ENCODE measurements around the gene TRAM2.

TRAM2 gene

DNA sequence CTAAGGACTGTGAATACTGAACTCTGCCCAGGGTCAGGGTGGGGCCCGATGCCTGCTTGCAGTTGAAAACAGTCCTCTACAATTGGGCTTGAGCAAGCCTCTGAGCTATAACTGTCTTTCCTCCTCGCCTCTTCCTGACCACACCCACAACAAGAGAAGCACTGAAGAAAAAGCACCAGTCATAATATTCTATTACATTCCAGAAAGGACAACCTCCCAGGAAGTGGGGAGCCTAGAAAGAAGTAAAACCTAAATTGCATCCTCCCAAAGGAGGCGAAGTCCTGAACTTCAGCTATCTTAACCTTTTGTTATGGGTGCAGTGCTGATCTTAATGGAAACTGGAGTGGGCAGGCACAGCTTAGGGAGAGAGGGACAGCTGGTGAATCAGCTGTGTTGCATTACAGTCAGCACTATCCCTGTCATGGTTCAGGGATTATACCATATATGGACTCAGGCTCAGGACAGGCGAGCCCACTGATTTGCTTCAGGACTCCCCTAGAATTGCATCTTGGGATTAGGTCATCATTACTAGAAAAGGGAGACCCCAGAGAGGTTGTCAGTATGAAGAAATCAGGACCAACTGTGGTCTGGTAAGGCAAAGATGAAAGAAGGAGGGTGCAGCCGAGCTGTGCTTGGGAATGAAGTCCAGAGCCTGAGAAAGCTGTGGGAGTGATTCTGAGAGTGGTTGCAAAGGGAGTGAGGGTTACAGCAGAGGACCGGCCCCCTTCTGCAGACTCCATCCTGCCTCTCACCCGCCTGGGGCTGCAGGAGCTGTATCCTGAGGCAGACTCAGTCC, 18.3 kb upstream of the TRAM2 start:
- DNase-seq (ENCODE audit: low read depth), result no peak

DNA sequence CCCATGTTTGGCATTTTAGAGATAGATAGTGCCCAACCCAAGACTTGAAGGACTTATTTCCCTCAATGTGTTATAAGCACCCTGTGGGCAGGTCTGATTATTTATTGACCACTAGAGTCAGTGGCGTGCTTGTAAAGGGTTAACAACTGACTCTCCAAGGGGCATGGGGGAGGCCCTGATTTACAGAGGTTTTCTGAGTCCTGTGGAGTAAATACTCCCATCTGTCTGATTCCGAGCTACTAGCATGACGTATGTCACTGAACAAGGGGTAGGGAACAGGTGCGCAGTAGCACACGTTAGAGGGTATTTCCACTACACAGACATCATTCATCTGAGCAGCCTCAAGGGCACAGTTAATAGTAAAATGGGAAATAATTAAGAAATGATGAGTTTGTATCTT, 17.4 kb upstream of the TRAM2 start:
- DNase-seq (ENCODE audit: low read depth), result no peak

DNA sequence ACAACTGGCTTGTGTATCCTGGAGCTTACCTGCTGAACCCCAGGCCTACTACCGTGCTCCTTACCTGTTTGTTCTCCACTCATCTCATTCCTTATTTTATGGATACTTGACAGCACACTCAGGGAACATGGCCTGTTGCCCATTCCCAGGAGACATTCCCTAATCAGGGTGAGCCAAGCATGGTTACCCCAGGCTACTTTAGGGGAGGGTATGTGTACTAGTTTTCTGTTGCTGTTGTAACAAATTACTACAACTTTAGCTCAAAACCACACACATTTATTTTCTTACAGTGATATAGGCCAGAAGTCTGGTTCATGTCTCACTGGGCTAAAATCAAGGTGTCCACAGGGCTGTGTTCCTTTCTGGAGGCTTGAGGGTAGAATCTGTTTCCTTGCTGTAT, 15.0 kb upstream of the TRAM2 start:
- DNase-seq (ENCODE audit: low read depth), result no peak

DNA sequence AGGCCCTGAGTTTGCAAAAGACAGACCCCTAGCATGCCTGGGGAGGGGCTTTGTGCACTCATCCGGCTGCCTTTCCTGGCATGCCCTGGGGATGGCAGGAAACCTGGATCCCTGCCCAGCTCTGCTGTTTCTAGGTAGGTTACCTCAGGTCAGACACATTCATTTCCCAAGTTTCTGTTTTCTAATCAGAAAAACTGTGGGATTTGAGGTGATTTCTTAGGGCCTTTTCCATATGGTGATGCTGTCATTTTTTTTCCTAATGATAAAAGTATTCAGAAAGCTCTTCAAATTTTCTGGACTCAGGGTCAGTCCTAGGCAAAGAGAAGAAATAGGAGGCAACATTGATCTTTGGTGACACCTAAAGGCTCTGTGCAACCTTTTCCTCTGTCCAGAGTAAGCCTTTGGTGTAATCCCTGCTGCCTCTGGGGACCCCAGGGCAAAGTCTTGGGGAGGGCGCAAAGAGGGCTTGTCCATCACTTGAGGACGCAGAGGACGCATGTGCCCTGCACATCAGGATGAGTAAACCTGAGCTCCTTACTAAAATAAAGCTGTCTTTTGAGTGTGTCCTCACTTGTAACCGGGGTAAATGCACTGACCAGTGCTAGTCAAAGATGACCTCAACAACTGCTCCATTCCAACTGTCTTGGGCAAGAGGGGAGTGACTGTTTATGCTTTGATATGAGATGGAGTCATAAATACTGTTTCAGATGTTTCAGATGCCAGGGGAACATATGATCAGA, 13.5 kb upstream of the TRAM2 start:
- DNase-seq (ENCODE audit: low read depth), result no peak

DNA sequence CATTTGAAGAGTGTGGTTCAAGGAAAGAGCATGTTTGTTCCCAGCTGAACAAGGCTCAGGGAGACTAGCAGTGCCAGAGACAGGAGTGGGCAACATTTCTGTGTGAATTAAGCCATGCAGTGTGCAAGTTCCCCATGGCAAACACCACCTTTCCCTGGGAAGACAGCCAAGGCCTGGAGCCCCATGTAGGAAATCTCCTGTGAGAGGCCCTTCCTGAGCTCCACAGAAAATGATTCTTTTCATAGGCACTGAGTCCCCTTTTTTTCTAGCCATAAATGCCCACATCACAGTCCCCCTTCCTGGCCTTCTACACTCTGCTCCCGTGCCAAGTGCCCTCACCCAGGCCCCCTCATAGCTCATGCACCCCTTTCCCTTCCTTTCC, 11.8 kb upstream of the TRAM2 start:
- DNase-seq (ENCODE audit: low read depth), result no peak

DNA sequence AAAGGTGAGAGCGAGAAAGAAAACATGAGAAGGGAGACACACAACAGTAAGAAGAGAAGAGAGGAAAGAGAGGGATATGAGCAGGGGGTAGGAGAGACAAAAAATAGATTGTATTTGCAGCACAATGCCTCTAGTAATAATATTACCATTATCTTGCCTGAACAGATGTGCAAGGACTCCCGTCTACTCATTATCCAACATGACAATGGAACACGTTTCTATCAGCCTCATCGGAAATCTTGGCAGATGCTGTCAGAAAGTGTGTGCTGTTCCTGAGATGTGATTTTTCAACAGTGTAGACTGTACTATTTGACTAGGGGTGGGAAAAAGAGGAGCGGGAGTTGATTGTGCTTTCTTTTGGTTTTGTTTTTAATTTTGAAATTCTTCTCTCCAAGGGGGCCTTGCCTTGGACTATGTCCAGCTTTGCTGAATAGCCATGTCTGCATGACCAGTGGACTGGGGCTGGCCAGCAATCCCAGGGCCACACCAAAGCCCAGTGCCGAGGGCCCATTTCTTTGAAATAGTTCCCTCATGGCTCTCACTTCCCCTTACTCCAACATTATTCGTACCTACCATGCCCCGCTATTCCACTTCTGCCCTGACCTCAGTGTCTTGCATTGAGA, 11.3 kb upstream of the TRAM2 start:
- no peak for DNase-seq (ENCODE audit: low read depth)

DNA sequence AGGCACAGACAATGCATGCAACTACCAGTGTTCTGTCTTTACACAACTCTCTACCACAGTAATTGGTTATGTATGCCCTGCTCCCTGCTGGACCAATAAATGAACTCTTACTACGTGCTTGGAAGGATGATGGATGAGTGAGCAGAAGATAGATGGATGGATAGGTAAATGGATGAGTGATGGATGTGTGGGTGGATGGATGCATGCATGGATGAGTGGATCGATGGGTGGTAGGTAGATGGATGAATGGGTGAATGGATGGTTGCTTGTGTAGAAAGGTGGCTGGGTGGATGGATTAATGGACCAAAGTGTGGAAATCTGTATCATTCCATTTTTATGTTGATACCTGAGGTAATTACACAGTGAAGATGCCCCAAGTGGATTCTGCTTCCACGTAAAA, 10.1 kb upstream of the TRAM2 start:
- no peak for DNase-seq (ENCODE audit: low read depth)

DNA sequence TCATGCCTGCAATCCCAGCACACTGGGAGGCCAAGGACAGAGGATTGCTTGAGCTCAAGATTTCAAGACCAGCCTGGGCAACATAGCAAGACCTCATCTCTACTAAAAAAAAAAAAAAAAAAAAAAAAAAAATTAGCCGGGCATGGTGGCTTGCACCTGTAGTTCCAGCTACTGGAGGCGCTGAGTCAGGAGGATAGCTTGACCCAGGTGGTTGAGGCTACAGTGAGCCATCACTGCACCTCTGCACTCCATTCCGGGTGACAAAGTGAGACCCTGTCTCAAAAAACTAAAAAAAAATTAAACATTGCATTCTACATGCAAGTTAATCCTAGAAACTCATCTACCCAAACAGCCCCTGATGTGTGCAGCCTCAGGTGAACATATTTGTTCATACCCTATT, 7.3 kb upstream of the TRAM2 start:
- DNase-seq (ENCODE audit: low read depth), result no peak

DNA sequence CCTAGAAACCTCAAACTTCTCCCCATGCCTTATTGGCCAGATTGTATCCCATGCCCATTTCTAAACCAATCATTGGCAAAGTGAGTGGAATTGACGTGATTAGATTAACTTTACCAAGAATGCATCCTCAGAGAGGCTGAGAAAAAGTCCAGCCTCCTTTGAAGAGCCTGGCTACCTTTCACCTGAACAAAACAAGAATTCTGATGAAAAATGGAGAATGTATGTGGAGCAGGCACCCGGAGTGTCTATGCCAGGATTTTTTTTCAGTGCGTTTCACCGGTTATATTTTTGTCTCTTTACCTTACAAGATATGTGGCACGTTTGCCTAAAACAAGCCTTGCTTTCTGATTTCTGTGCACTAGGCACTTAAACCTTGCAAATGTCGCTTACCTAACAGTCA, 6.1 kb upstream of the TRAM2 start:
- DNase-seq (ENCODE audit: low read depth), result no peak

DNA sequence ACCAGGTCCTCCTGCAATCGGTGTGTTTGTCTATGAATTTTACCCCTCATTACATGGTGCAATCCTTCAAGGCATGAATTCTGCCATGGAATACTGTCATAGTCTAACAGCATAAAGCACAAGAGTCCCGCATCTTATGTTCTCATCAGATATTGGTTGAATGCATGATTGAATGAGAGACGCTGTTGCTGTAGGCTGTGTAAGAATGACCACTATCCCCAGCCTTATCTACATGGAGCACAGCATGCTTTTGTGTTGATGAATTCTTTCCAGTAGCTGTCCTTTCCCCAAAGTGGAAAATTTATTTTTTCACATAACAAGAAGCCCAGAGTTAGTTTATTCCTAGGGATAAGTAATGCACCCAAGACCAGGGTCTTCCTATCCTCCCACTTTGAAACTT, 5.6 kb upstream of the TRAM2 start:
- DNase-seq (ENCODE audit: low read depth), result no peak

DNA sequence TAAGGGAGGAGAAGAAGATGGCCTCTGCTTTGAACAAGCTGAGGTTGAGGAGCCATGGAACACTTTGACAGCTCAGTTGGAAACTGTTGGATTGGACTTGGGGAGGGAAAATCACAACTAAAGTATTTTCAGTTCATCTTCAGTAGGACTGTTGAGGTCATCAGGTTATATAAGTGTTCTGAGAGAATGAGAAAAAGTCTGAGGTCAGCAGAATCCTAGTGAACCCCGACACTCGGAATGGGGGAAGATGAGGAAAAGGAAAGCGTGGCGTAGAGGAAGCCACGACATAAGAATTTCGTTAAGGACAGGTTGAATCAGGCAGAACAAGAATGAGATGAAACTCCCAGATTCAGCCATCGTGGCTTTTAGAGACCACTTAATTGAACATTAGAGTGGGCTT, 4.0 kb upstream of the TRAM2 start:
- no peak for DNase-seq (ENCODE audit: low read depth)

DNA sequence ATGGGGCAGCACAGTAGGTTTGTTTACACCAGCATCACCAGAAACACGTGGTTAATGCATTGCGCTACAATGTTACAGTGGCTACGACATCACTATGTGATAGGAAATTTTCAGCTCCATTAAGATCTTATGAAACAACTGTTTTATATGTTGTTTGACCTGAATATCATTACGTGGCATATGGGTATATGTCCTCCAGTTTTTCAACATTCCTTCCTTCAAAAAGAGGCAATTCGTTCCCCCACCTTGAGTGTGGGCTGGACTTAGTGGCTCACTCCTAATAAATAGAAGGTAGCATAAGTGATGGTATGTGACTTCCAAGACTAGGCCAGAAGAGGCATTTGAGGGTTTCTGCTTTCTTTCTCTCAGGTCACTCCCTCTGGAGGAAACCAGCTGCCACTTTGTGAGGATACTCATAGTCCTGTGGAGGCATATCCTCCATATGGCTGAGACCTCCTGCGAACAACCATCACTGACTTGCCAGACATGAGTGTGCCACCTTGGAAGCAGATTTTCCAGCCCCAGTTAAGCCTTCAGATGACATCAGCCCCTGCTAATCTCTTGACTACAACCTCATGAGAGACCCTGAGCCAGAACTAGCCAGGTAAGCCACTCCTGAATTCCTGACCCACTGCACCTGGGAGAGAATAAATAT, 2.3 kb upstream of the TRAM2 start:
- DNase-seq (ENCODE audit: low read depth), result no peak

DNA sequence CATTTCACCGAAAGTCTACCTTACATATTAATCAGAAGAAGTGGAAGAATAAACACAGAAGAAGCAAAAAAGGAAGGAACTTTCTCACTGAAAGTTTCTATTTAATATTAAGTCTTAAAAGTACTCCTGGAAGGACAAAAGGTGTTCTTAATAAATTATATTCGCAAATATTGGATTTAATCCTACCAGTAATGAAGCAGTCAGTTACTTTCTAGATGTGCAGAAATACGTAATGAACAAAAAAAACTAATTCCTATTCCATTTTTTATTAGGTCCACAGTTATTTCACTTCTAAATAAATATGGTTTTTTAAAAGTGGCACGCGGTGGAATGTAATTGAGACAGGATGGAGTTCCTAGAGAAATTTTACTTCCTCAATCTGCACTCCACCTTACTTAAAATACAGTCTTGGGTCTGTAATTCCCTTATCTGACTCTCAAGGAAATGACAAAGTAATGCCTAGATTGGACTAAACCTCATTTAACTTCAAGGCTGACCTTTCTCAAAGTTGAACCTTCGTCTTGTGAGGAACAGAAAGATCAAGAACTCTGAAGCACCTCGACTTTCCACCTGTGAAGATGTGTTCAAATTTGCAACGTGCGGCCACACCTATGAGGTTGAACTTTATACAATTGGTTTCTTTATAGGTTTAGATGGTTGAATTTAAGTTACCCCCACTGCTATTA, 1.1 kb upstream of the TRAM2 start:
- DNase-seq (ENCODE audit: low read depth), result no peak

DNA sequence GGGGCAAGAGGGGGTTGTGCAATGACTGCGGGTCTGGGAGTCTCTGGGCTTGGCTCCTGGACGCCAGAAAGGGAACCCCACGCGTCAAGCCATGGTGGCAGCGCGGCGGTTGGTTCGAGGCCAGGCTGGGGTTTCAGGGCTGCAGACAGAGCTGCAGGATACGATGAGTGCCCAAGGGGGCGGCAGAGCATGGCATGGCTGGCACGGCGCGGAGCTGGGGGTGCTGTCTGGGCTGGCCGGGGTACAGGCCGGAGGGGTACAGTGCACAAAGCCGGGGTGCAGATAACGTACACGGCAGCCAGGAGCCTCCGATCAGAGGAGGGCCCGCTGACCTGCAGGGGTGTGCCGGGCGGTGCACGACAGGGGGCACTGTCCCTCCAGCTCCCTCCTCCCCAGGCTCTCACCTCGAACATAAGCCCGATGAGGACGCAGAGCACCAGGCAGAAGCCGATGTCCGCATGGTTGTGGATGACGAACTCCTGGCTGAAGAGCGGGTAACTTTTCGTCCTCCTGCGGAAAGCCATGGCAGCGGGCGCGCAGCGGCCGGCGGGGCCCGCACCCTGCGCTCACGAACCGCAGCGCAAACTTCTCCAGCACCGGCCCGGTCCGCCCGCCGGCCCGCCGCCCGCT, 353 bp downstream of the TRAM2 start:
- DNase-seq (ENCODE audit: low read depth), result peak; percentile 38

DNA sequence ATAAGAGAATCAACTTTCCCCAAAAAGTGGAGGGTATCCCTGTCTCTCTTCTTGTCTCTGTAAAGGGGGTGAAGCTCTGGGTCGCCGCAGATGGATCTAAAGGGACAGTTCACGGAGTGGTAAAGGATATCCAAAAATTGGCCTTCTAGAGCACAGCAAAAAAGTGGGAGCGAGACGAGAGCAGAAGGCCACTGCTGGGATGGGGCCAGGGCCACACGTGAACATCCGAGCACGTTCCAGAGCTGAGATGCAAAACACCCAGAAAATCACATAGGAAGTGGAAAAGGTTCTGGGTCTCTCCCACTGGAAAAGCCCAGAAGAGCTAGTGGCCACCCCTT, 837 bp downstream of the TRAM2 start:
- no peak for DNase-seq (ENCODE audit: low read depth)

DNA sequence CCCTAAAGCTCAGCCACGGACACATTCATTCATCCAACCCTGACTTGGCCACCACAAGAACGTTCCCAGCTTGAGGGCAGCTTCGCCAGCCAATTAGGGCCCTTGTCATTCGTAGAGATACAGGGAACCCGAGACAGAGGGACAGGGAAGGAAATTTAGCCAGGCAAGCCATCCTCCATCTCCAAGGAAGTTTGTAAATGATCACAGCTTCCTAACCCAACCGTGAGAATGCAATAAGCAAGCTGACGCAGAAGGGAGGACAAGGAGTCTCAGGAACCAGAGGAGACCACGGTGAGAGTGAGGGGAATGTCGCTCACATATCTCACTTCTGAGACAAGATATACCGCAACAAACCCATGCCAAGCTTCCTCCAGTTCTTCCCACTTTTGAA, 1.4 kb downstream of the TRAM2 start:
- DNase-seq (ENCODE audit: low read depth), result no peak

DNA sequence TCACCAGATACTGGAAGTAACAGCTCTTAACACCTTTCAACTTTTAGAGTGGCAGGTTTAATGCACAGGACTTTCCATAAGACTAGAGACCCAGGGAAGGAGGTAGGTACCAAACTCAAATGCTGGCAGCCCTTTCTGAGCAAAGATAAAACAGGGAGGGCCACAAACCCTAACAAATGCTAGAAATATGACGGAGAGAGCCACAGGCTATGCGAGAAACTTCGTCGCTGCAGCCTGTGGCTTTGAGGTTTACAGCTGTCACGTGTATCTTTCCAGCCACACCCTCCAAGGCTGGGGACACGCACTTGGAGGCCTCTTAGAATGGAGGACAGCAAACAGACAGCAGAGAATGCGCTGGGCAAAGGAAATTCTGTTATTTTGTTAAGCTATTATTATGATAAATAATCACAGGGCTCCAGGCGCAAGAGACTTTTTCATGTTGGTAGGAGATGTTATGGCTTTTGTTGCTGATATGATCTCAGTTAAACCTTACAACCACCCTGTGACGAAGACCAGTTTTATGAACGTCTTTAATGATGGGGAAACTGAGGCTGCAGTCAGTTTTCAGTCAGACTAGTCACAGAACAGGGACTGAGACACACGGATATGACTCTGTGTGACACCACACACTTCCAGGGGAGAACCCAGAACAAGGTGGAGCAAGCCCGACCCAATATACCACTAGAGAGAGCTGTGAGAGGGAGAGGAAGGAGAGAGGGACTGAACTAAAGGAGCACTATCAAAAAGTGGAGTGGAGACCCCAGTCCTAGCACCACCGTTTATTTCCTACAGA, 2.0 kb downstream of the TRAM2 start:
- DNase-seq (ENCODE audit: low read depth), result peak; percentile 34

DNA sequence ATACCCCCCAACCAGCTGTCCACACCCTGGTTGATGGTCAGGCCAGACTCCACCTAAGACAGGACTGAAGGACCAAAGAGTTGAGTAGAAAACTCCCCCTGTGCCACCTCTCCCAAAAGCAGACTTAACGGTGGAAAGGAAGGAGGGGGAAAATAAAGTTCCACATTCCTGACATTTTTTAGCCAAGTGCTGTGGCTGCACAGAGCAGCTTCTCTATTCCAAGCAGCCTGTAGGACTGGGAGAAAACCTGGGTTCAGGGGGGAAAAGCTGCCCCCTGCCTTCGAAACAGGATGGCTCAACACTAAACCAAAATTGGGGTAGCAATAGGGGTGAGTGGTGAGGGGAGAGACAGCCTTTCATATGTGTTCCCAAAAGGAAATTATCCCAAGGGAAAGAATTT, 3.6 kb downstream of the TRAM2 start:
- no peak for DNase-seq (ENCODE audit: low read depth)

DNA sequence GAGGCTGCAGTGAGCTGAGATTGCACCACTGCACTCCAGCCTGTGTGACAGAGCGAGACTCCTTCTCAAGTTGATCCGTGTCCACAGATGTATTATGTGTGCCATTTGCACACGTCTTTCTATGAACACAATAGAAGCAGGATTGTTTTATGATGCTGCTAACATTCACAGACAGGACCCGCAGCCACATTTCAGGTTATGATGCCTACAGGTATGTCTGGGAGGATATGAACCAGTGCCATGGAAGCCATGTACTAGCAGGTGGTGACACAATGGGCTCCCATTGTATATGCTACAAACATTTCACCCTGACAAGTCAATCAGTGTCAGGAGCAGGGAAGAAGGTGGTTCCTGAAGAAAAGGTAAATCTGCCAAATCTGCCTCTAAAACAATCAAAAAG, 4.3 kb downstream of the TRAM2 start:
- no peak for DNase-seq (ENCODE audit: low read depth)

DNA sequence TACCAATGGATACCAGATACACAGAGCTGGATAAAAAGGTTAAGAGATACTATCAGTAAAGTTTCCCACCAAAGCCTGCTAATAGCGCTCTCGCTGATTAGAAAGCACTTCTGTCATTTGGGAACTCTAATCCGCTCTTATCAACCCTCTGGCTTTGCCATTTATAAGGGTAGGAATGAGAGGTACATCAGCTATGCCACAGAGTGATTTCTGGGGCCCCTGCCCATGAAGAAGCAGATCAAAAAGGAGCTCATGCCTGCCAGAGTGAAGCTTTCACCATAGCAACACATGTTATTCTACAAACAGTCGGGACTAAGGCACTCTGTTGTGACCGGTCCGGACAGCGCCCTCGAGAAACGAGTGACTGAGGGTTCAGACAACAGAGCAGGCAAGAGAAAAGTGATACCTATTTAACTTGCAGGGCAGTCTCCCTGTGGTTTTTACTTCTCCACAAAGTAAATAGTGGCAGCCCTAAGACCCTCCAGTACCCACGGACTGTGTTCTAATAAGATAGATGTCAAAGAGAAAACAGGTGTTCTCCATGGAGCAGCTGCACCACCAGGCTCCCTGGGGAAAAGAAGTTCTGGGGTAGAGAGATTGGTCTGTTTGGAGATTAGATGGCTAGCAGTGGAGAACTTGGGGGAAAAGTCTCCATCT, 5.6 kb downstream of the TRAM2 start:
- DNase-seq (ENCODE audit: low read depth), result no peak

DNA sequence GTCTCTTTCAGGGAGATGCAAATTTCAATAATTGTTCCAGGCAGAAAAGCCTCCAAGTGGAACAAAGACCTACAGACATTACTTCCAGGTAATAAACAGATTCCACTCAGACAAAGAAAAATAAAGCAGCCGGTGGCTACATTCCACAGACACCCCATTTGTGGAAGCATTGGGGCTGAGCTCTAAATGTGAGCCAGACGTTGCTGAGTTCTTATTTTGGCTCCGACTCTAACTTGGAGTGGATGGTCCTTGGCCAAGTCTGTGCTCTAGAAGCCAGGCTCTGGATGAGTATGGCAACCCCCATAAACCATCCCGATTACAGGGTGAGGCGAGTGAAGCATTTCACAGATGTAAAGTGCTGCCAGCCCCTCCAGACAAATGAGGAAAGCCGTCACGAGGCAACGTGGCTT, 6.6 kb downstream of the TRAM2 start:
- no peak for DNase-seq (ENCODE audit: low read depth)
